ENCODE measurements around the gene TSC2. TPM values are rescaled to one million over a fixed set of nuclear protein-coding genes. Genes with fewer than 3 reads are reported as not detected.

TSC2 gene
- total RNA-seq, 2 experiments from 2014 or later, result 87.9 to 97.4 TPM

DNA sequence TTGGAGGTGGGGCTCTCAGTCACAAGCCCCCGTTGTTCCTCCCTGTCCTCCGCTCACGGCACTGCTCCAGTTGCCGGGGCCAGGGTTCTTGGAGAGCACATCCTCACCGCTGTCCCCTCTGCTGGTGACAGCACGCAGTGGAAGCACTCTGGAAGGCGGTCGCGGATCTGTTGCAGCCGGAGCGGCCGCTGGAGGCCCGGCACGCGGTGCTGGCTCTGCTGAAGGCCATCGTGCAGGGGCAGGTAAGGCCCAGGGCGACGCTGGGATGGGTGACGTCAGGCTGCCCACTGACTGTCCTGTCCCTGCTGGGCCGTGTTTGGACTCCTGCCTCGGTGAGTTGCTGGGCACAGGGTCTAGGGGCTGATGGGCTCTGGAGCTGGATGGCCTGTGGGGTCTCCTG is 5.4 kb downstream of the TSC2 start:
- no peaks in the 10 kb centered on the region for H3K9me3 Mint-ChIP-seq (ENCODE audit: insufficient read depth)
- ChIA-PET CTCF (no interaction called here), POLR2A (no interaction called here)
- ATAC-seq, result no peak
- H3K36me3 Mint-ChIP-seq (ENCODE audit: low read depth), result peaks cover 3% of the 10 kb centered on the region
- no peak overlapping the region for H3K27ac Mint-ChIP-seq
- H3K4me1 Mint-ChIP-seq (ENCODE audit: low read depth), result peaks cover 10% of the 10 kb centered on the region
- DNase-seq, result no peak
- H3K4me3 Mint-ChIP-seq, result no peak overlapping the region
- no peaks in the 10 kb centered on the region for H3K27me3 Mint-ChIP-seq (ENCODE audit: low read depth)

DNA sequence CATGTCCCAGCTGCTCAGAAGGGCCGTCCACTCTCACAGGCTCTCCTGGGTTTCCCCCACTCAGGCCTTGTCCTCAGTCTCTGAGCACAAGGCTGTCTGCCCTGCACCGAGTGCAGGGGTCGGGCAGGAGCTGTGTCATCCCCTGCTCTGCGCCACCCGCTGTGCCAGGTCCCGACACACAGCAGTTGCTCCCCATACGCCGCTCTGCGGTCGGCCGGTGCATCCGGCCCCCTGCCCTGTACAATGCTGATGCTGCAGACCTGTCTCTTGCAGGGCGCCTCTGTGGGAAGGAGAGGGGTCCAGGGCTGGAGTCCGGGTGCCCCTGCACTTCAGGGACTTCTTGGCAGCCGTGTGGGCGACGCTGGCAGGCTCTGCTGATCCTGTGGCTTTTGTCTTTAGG is 6.1 kb downstream of the TSC2 start:
- peaks cover 4% of the 10 kb centered on the region for H3K4me1 Mint-ChIP-seq (ENCODE audit: low read depth)
- no peak for ATAC-seq

DNA sequence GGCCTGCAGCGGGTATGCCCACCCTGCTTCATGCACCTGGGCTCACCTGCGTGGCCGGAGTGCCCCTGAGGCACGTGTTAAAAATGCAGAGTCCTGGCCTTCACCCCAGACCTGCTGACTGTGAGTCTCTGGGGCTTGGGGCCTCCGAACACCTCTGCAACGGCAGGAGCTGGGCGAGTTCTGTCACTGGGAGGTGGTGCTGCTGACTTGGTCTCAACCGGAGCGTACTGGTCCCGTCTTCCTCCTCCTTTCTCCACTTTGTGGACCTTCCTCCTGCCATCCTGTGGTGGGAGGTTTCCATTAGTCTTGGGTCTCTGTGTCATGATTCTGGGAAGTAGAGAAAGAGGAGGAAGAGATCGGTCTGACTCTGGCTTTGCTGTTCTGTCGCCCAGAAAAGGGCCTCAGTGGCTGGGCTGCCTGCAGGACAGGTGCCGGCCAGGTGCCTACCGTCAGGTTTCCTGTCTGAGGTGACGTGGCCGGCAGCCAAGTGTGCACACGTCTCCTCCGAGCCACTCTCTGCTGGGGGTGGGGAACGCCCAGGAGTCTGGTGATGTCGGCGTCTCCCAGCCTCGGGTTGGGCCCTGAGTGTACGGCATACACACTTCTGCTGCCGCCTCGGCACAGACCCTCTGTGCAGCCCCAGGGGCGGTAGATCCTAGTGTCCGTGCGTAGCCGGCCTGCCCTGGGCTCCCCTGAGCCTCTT is 6.9 kb downstream of the TSC2 start:
- no peaks in the 10 kb centered on the region for H3K27me3 Mint-ChIP-seq (ENCODE audit: low read depth)
- no peak overlapping the region for H3K27ac Mint-ChIP-seq
- peaks cover 3% of the 10 kb centered on the region for H3K36me3 Mint-ChIP-seq (ENCODE audit: low read depth)
- DNase-seq (no peak), ATAC-seq (no peak)
- ChIA-PET CTCF (no interaction called here), POLR2A (interaction anchor here (0.6 kb wide), 1 partner anchor 522 kb away, joined by 3 read pairs; no protein-coding TSS in a partner anchor)
- H3K9me3 Mint-ChIP-seq (ENCODE audit: insufficient read depth), result no peaks in the 10 kb centered on the region
- H3K4me3 Mint-ChIP-seq, result no peak overlapping the region
- no peaks in the 10 kb centered on the region for H3K4me1 Mint-ChIP-seq (ENCODE audit: low read depth)

More for the DNA sequence above, 6.1 kb downstream of the TSC2 start:
- POLR2A ChIA-PET, result no interaction called here
- H3K27me3 Mint-ChIP-seq (ENCODE audit: low read depth), result no peaks in the 10 kb centered on the region
- CTCF ChIA-PET, result no interaction called here
- no peaks in the 10 kb centered on the region for H3K9me3 Mint-ChIP-seq (ENCODE audit: insufficient read depth)
- DNase-seq, result no peak
- H3K27ac Mint-ChIP-seq, result no peak overlapping the region
- H3K36me3 Mint-ChIP-seq (ENCODE audit: low read depth), result peaks cover 3% of the 10 kb centered on the region
- H3K4me3 Mint-ChIP-seq, result no peak overlapping the region

DNA sequence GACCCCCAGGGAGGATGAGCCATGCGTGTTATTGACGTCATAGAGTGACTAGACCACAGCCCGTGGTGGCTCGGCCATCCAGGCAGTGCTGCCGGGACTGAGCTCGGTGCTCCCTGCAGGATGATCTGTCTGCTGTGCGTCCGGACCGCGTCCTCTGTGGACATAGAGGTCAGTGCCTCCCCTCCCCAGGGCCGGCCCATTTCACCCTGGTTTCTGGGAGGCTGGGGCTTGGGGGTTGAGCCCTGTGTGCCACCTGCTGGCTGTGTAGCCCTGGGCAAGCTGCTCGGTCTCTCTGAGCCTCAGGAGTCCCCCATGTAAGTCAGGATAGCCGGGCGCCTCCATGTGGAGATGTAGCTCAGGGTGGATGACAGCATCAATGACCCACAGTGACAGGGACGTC is 8.3 kb downstream of the TSC2 start:
- ATAC-seq, result no peak

DNA sequence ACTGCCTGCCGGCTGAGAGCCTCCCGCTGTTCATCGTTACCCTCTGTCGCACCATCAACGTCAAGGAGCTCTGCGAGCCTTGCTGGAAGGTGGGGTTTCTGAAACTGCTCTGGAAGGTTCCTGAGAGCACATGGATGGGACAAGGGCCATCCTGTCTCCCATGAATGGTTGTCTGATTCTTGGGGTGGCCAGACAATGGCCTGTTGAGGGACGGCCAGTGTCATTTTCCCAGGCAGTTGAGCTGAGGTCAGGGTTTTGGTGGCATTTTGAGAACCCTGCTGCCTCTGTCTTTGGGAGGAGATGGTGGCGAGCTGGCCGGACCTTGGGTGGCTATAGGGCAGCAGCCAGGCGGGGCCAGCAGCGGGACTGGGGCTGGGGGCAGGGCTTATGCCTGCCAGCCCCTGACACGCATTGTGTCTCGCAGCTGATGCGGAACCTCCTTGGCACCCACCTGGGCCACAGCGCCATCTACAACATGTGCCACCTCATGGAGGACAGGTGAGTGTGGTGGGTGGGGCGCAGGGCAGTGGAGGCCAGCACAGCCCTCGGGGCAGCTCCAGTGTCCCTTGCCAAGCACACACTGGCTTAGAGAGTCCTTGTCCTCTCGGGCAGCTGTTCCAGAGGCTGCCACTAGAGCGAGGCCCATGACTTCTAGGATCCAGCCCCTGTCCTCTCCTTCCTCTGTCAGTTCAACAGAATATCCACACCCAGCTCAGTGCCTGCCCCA is 9.1 kb downstream of the TSC2 start:
- ChIA-PET POLR2A (no interaction called here), CTCF (interaction anchor here (0.8 to 2.0 kb wide), 4 partner anchors 9 to 96 kb away, joined by 3 to 6 read pairs (median 4); no protein-coding TSS in a partner anchor)
- Mint-ChIP-seq H3K27me3 (ENCODE audit: low read depth) (no peaks in the 10 kb centered on the region), H3K27ac (no peak overlapping the region), H3K9me3 (ENCODE audit: insufficient read depth) (no peaks in the 10 kb centered on the region), H3K4me1 (ENCODE audit: low read depth) (no peaks in the 10 kb centered on the region), H3K36me3 (ENCODE audit: low read depth) (peaks cover 2% of the 10 kb centered on the region), H3K4me3 (no peak overlapping the region)
- ATAC-seq (peak; percentile 43), DNase-seq (no peak)

More for the DNA sequence above, 8.3 kb downstream of the TSC2 start:
- DNase-seq, result no peak
- ChIA-PET CTCF (interaction anchor here (1.5 to 2.0 kb wide), 3 partner anchors 10 to 97 kb away, joined by 3 to 6 read pairs (median 4); no protein-coding TSS in a partner anchor), POLR2A (no interaction called here)
- Mint-ChIP-seq H3K36me3 (ENCODE audit: low read depth) (peaks cover 6% of the 10 kb centered on the region), H3K9me3 (ENCODE audit: insufficient read depth) (no peaks in the 10 kb centered on the region), H3K27me3 (ENCODE audit: low read depth) (no peaks in the 10 kb centered on the region), H3K4me1 (ENCODE audit: low read depth) (no peaks in the 10 kb centered on the region), H3K27ac (no peak overlapping the region), H3K4me3 (no peak overlapping the region)

DNA sequence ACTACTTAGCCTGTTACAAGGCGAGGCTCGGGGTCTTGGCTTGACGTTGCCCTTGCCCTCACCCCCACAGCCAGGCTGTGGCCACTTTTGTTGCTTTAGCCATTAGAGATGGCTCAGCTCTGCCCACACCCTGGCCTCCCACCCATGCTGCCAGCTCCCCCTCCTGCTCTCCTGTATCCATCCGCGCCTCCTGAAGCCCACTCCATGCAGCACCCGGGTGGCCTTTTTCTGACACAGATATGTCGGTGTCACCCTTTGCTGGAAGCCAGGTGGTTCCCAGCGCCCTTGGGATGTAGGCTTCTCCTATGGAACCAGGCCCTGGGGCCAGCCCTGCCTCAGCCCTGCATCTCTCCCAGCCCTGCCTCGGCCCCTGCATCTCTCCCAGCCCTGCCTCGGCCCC is 9.7 kb downstream of the TSC2 start:
- H3K36me3 Mint-ChIP-seq (ENCODE audit: low read depth), result peaks cover 2% of the 10 kb centered on the region
- H3K4me3 Mint-ChIP-seq, result no peak overlapping the region
- no peak for ATAC-seq

DNA sequence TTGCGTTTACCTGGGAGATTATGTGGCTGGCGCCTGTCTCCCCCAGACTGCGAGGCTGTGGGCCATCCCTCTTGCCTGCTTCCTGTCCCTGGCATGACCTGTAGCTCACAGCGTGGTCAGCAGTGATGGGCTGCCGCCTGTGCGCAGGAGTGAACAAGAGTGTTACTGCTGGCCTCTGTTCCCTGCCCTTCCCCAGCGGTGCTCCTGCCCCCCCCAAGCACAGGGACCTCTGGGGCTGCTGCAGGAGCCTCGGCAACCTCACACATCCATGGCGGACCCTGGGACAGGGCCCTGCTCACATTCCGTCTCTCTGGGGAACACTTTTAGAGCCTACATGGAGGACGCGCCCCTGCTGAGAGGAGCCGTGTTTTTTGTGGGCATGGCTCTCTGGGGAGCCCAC is 10.6 kb downstream of the TSC2 start:
- no peak overlapping the region for H3K27ac Mint-ChIP-seq
- no peak overlapping the region for H3K4me3 Mint-ChIP-seq
- ChIA-PET CTCF (no interaction called here), POLR2A (no interaction called here)
- no peaks in the 10 kb centered on the region for H3K9me3 Mint-ChIP-seq (ENCODE audit: insufficient read depth)
- H3K27me3 Mint-ChIP-seq (ENCODE audit: low read depth), result no peaks in the 10 kb centered on the region
- ATAC-seq, result no peak
- DNase-seq, result no peak
- H3K4me1 Mint-ChIP-seq (ENCODE audit: low read depth), result no peaks in the 10 kb centered on the region
- H3K36me3 Mint-ChIP-seq (ENCODE audit: low read depth), result peaks cover 2% of the 10 kb centered on the region

More for the DNA sequence above, 9.7 kb downstream of the TSC2 start:
- no peaks in the 10 kb centered on the region for H3K27me3 Mint-ChIP-seq (ENCODE audit: low read depth)
- H3K27ac Mint-ChIP-seq, result no peak overlapping the region
- POLR2A ChIA-PET, result no interaction called here
- CTCF ChIA-PET, result interaction anchor here (0.8 to 1.6 kb wide), 3 partner anchors 9 to 96 kb away, joined by 3 to 4 read pairs (median 4); no protein-coding TSS in a partner anchor
- H3K9me3 Mint-ChIP-seq (ENCODE audit: insufficient read depth), result no peaks in the 10 kb centered on the region
- DNase-seq, result no peak
- H3K4me1 Mint-ChIP-seq (ENCODE audit: low read depth), result no peaks in the 10 kb centered on the region

DNA sequence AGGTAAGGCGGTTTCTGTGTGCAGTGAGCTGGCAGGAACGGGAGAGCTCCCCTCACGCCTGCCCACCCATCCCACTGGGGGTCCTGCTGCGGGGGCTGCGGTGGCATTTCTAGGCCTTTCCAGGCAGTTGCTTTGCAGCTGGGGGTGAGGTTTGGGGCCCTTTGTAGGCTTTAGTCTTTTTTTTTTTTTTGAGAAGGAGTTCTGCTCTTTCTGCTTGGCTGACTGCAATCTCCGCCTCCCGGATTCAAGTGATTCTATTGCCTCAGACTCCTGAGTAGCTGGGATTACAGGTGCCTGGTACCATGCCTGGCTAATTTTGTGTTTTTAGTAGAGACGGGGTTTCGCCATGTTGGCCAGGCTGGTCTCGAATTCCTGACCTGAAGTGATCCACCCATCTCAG is 11.1 kb downstream of the TSC2 start:
- no peak for ATAC-seq
- H3K27ac Mint-ChIP-seq, result no peak overlapping the region
- H3K4me3 Mint-ChIP-seq, result no peak overlapping the region
- DNase-seq, result no peak
- no peaks in the 10 kb centered on the region for H3K4me1 Mint-ChIP-seq (ENCODE audit: low read depth)
- ChIA-PET CTCF (no interaction called here), POLR2A (no interaction called here)
- H3K27me3 Mint-ChIP-seq (ENCODE audit: low read depth), result no peaks in the 10 kb centered on the region
- peaks cover 5% of the 10 kb centered on the region for H3K36me3 Mint-ChIP-seq (ENCODE audit: low read depth)
- H3K9me3 Mint-ChIP-seq (ENCODE audit: insufficient read depth), result no peaks in the 10 kb centered on the region

DNA sequence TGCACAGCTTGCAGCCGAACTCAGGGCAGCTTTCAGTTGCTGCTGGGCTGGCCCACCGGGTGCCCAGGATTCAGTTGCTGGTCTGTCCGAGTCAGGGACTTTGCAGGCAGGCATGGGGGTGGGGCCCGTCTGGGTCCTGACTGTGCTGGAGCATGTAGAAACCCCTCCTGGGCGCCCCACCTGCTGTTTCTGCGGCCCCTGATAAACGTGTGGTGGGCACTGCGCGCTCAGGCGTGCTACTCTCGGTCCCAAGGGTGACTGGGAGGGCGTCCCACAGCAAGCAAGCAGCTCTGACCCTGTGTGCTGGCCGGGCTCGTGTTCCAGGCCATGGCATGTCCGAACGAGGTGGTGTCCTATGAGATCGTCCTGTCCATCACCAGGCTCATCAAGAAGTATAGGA is 12.6 kb downstream of the TSC2 start:
- no peak overlapping the region for H3K4me3 Mint-ChIP-seq
- no peaks in the 10 kb centered on the region for H3K9me3 Mint-ChIP-seq (ENCODE audit: insufficient read depth)
- ChIA-PET CTCF (no interaction called here), POLR2A (no interaction called here)
- ATAC-seq, result no peak
- H3K36me3 Mint-ChIP-seq (ENCODE audit: low read depth), result peaks cover 7% of the 10 kb centered on the region
- no peak overlapping the region for H3K27ac Mint-ChIP-seq
- H3K27me3 Mint-ChIP-seq (ENCODE audit: low read depth), result no peaks in the 10 kb centered on the region
- no peaks in the 10 kb centered on the region for H3K4me1 Mint-ChIP-seq (ENCODE audit: low read depth)
- no peak for DNase-seq

DNA sequence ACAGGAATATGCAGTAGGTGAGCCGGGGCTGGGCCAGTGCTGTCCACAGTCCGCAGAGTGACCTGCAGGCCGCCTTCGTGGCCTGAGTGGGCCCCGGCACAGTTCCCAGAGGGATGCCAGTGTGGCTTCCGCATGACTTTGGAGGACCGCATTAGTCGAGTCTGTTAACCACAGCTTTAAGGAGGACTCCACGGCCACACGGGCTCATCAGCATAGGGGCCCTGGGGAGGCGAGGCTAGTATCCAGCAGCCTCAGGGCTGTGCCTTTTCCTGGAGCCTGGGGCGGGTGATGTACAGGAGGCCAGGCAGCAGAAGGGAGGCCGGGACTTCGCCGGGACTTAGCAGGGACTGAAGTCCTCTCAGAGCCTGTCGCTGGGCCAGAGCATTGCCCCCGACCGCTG is 13.2 kb downstream of the TSC2 start:
- Mint-ChIP-seq H3K4me3 (no peak overlapping the region), H3K27me3 (ENCODE audit: low read depth) (no peaks in the 10 kb centered on the region), H3K4me1 (ENCODE audit: low read depth) (no peaks in the 10 kb centered on the region), H3K9me3 (ENCODE audit: insufficient read depth) (no peaks in the 10 kb centered on the region), H3K36me3 (ENCODE audit: low read depth) (peaks cover 10% of the 10 kb centered on the region), H3K27ac (no peak overlapping the region)
- CTCF ChIA-PET, result no interaction called here
- POLR2A ChIA-PET, result no interaction called here
- ATAC-seq (no peak), DNase-seq (no peak)

DNA sequence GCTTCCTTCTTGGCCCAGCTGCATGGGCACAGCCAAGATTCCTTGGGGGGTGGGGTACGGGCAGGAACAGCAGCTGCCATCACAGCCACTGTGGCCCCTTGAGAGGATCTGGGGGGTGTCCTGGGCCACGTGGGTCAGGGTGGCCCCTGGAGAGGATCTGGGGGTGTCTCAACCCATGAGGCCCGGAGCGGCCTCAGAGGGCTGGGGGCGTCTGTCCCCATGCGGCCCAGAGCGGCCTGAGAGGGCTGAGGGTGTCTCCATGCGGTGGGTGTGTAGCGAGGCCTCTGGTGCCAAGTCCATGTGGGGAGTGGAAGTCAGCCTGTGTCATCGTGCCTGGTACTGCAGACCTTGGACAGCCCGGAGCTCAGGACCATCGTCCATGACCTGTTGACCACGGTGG is 13.7 kb downstream of the TSC2 start:
- ATAC-seq (no peak), DNase-seq (no peak)
- H3K9me3 Mint-ChIP-seq (ENCODE audit: insufficient read depth), result no peaks in the 10 kb centered on the region
- H3K27me3 Mint-ChIP-seq (ENCODE audit: low read depth), result no peaks in the 10 kb centered on the region
- H3K27ac Mint-ChIP-seq, result no peak overlapping the region
- H3K4me3 Mint-ChIP-seq, result no peak overlapping the region
- peaks cover 15% of the 10 kb centered on the region for H3K36me3 Mint-ChIP-seq (ENCODE audit: low read depth)
- ChIA-PET CTCF (interaction anchor here (1.2 kb wide), 1 partner anchor 13 kb away, joined by 3 read pairs; the partner anchor contains the start of genes NTHL1 and TSC2), POLR2A (interaction anchor here (0.6 kb wide), 1 partner anchor 24 kb away, joined by 3 read pairs; no protein-coding TSS in a partner anchor)
- no peaks in the 10 kb centered on the region for H3K4me1 Mint-ChIP-seq (ENCODE audit: low read depth)

DNA sequence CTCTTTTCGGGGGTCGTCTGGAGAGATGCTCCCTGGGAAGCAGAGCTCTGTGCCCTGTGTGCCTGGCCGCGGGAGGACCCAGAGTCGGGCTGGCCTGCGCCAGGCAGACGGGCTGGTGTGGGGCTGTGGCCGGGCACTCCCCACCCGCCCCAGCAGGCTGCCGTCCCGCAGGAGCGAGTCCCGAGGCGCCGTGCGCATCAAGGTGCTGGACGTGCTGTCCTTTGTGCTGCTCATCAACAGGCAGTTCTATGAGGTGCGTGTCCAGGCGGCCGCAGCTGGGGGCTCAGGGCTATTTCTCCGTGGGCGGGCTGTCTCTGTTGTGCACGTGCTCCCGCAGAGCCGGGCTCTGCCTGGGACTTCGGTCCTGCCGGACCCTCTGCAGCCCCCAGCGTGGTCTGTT is 15.0 kb downstream of the TSC2 start:
- no peaks in the 10 kb centered on the region for H3K9me3 Mint-ChIP-seq (ENCODE audit: insufficient read depth)
- DNase-seq (no peak), ATAC-seq (no peak)
- H3K36me3 Mint-ChIP-seq (ENCODE audit: low read depth), result peaks cover 18% of the 10 kb centered on the region
- POLR2A ChIA-PET, result no interaction called here
- H3K27me3 Mint-ChIP-seq (ENCODE audit: low read depth), result no peaks in the 10 kb centered on the region
- no peaks in the 10 kb centered on the region for H3K4me1 Mint-ChIP-seq (ENCODE audit: low read depth)
- H3K27ac Mint-ChIP-seq, result no peak overlapping the region
- no peak overlapping the region for H3K4me3 Mint-ChIP-seq
- CTCF ChIA-PET, result interaction anchor here (1.2 kb wide), 1 partner anchor 15 kb away, joined by 3 read pairs; the partner anchor contains the start of genes NTHL1 and TSC2
